HG03565 (cell line): ENCODE data around the gene YTHDF1.

Experiments
- ATAC-seq: cut with Tn5 transposase; IDR thresholded peaks from one replicate; pipeline ENCODE4 v1.9.1; 2021; ENCODE audit warnings: mild to moderate bottlenecking, moderate library complexity; ENCODE audit not compliant: unreplicated experiment

Gene YTHDF1

DNA sequence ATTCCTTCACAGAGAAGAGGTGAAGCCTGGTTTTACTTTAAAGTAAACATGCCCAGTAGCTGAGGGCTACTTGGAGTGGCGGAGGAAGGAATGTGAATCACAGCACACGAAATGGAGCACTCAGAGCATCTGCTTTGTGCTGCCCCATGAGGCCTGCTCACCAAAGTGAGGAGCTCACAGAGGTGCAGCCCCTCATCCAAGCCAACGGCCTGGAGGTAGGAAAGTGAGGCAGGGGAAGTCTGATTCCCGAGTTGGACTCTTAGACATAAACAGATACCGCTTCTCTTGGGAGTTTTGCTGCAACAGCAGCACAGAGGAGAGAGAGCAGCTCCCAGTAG lies 3.6 kb downstream of the YTHDF1 start:
- ATAC-seq: no peak

DNA sequence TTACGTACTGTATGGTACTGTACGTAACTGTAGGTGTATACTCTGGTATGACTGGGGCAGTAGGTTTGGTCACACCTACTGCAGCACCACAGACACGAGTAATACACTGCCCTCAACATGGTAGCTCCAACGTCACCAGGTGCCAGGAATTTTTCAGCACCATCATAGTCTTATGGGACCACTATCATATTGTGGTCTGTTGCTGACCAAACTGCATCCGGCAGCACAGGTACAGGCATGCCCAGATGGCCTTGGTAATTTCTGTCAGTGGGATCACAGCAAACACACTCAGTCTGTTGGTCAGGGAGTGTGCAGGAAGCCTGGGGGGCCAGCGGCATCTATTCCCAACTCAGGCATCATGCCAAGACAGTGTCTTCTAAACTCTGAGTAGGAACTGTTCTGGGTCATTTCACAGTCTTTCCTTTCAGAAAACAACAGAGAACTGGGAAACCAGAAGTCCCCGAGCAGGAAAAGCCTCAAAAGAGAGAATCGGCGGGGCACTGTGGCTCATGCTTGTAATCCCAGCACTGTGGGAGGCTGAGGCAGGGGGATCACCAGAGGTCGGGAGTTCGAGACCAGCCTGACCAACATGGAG lies 5.8 kb downstream of the YTHDF1 start:
- no peak for ATAC-seq

DNA sequence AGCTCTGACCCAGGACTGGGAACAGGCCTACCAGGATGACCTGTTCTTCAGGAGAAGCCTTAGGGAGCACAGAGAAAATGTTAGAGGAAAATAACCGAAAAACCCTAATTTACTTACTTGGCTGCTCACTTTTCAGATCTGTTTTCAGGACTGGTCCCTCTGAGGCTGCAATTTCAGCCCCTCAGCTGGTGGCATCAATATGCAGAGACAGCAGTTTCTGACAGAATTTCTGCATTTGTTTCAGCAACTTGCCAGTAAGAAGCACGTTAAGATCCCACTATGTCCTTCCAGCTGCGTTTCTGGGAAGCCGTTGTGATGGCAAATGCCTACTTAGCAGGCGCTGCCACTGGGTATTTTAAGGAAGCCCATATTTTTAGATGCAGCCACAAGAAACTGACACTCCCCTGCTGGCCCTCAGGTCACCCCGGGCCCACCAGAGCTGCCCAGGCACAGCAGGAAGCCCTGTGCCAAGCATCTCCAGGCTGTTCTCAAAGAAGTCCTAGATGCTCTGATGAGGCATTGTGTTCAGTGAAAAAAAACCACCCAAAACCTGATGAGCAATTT lies 7.5 kb downstream of the YTHDF1 start:
- ATAC-seq: no peak

DNA sequence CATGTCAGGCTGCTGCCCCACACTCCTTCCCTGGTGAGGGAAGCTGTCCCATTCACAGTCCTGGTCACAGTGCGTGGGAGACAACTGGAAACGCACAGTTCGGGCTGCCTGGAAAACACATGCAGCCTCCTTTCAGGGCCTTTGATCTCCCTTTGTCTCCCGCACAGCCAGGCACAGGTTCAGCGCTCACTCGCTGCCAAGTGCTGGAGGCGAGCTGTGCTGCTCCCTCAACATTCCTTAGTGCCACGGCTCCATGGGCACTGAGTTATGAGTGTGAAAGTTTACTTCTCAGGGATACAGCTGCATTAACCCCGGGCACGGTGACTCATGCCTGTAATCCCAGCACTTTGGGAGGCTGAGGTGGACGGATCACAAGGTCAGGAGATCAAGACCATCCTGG lies 9.1 kb downstream of the YTHDF1 start:
- ATAC-seq: no peak

DNA sequence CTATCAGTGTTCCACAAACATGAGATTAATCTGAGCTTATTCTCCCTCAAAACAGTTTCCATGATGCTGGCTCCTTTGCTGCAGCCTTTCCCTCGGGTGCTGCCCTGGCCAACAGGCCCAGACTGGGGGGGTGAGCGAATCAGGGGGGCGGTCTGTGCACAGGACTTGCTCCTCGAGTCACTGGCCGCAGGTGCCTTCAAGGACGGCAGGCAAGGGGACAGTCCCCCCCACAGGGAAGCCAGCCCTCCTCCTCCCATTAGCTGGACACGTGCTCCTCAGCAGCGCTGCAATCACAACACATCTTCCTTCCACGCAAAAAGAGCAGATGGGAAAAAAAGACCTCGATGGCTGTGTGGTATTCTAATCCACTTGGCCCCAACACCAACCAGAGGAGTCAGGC lies 10.0 kb downstream of the YTHDF1 start:
- no peak for ATAC-seq

DNA sequence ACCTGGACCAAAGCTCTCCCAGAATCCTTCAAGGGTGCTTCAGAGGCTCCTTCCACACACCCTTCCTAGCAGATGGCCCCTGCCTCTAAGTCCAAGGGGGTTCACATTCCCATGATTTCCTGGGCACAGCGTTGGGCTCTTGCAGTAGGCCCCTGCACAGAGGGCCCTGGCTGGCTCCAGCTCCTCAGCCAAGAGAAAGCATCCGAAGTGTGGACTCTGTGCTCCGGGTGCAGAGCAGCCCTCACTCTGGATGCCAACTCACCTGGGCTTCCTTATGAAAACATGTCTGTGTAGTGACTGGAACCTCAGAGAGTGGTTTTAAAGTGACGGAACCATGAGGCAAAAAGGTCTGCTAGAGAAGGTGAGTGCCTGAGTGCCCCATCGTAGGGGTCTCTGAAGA lies 11.6 kb downstream of the YTHDF1 start:
- no peak for ATAC-seq

DNA sequence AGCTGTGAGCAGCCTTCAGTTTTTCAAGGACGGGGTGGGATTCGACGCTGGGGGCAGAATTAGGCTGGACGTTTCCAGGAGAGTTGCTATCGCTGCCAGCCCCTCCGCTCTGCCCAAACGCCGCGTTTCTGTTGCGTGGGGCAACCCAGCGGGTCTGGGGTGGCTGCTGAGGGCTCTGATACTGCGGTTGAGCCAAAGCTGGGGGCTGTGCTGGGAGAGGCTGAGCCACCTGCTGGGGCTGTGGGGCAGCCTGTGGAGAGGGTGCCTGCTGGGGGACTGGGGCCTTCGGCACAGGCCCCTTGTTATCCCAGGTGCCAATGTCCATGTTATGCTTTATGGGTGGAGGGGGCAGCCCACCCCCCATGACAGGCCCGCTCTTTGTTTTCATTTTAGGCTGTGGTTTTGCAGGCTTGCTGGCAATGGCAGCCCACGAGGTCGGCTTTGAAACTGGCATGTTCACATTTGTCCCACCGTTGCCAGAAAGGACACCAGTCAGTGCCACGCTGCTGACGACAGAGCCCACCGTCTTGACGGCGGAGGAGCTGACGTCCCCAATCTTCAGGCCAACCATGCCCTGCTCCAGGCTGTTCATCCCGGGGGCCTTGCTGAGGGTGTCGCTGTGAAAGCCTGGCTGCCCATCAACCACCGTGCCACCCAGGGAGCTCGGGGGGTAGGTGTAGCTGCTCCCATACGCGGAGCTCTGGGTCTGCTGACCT lies 13.0 kb downstream of the YTHDF1 start:
- no peak for ATAC-seq

DNA sequence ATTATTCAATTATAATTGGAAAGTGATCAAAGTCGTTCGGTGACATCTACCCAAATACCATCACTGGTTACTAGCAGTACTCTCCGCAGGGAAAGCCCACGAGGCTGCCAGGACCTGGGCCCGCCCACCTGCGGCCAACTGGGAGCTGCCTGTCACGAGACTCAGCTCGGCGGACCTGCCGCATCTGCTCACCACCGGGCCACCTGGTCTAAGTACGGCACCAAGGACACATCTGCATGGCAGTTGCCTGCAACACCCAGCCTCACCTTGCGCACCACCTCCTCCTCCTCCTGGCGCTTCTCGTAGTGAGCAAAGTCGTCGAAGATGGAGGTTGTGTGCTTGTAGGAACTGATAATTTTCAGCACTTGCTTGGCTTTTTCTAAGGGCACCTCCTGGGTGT lies 13.9 kb downstream of the YTHDF1 start:
- no peak for ATAC-seq

DNA sequence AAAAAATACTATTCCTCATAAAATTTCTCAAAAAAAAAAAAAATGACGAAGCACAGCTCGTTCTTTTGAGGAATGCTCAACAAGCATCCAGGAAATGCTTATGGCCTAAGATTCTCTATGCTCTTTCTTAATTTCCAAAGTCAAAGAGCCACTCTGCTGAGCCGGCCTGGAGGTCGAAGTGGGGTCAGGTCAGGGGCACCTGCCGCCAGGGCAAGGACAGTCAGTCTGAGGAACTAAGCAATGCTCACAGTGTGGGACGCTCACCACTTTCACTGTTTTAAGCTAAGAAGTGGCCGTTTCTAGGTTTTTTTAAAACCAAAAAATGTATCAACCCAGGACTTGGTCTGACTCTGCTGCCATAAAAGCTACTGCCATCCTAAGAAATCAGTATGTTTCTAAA lies 17.3 kb downstream of the YTHDF1 start:
- no peak for ATAC-seq

DNA sequence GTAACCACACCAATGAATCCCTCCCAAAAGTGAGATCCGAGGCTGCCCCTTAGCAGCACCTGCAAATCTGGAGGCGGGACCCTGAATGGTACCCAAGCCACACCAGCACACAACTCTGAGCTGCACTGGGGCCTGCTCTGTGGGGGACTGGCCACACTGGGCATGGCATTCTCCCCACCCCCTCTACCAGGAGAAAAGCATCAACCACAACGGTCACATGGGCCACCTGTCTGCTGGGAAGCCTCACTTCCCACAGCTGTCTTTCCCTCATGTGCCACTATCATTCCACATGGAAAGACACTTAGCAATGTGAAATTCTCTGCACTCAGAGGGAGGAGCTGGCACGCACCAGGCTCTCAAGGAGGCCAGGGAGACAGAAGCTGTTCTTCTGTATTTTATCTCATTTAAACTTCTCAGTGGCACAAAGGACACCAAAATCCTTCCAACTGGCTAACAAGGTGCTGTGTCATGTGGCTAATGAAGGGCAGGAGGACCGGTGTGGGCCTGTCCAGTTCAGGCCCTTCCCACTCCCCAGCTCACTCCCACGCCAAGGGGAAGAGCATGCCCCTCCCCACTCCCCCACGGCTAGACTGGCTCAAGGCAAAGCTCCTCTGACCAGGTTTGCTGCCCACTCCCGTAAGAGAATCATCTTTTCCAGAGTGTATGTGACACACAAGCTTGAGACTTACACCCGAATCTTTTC lies 19.0 kb downstream of the YTHDF1 start:
- no peak for ATAC-seq

DNA sequence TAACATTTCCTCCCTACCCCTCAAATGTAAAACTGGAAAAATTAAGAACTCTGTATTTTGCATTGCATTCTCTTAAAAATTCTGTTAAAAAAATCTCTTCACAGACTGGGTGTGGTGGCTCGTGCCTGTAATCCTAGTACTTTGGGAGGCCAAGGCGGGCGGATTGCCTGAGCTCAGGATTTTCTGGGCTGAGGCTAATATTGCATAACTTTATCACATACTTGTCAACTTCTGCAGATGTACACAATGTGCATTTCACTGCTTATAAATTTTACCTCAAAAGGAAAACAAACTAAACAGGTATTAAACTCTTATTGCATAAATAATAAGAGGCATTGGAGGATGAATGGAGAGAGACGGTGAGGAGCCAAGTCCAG lies 21.1 kb downstream of the YTHDF1 start:
- no peak for ATAC-seq

DNA sequence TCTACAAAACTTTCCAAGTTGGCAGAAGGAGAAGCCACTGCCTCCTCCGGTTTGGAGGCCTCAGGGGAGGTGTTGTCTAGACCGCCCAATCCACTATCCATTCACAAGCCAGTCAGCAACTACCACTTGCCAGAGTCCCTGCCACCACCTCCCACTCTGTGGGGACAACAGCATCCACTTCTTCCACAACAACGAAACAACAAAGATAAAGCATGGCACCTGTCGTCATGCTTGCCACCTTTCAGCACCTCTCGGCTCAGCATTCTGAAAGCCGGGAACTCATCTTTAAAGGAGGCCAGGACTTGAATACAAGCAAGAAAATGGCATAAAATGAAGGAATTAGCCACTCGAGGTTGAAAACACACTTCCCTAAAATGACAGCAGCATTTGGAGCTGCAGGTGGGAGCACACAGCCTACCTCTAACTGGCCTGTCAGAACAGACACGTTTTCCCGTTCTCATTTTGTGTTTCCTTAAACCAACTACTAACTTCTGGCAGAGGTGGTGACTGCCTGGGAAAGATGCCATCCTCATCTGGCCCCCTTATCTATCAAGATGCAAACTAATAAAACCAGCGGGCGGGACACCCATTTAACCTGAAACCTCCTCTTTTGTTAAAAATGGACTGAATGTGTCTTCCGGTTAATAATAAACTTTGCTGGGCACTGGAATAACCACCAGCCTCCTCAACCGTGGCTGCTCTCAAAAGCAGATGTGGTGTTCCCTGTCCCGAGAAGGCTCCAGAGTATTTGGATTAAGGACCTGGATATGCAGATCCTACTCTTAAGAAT lies 21.7 kb downstream of the YTHDF1 start:
- ATAC-seq: no peak

DNA sequence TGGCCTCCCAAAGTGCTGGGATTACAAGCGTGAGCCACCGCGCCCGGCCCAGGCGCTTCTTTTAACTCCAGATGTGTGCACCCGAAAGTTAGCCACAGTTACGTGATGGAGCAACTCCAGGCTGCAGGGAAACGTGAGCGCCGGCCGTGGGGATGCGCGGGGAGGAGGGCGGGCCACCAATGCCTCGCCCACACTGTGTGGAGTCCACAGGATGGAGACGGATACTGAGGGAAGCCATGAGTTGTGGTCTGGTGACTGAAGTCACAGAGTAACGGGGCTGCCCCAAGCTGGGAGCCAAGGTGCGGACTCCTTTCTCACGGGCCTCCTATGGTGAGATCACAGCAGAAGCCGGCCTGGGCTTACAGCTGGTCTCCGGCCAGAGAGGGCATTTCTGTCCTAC lies 23.2 kb downstream of the YTHDF1 start:
- ATAC-seq: no peak

DNA sequence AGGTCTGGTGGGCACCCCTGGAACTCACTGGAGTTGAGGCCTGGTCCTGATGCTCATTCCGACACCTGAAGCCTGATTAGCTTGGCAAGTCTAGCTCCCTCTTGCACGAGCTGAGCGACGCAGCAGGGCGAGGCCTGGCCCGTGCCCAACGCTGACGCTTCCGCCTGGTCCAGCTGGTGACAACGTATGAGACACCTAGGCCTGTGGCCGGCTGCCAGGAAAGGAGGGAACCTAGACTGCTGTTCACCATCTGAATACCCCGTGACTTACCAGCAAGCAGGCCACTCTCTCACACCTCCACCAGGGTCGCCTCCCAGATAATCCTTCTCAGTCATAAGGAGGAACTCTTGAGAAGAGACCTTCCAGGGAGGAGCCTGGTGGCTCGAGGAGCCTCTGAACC lies 24.5 kb downstream of the YTHDF1 start:
- no peak for ATAC-seq

DNA sequence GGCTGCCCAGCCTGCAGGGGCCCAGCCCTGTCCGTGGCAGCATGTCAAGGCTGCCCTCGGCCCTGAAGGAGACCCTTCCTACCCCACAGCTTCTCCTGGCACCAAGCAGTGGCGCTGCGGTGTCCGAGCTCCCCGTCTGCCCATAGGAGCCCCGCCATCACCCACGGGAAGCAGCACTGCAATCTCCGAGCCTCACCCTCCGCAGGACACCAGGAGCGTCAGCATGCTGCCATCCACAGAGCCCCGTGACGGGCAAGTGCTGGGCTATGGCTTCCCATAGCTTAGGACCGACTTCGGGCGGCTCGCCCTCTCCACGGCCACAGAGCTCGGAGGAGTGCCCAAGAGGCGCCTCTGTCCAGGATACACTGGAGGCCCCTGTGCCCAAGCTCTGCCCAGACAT lies 25.1 kb downstream of the YTHDF1 start:
- no peak for ATAC-seq

DNA sequence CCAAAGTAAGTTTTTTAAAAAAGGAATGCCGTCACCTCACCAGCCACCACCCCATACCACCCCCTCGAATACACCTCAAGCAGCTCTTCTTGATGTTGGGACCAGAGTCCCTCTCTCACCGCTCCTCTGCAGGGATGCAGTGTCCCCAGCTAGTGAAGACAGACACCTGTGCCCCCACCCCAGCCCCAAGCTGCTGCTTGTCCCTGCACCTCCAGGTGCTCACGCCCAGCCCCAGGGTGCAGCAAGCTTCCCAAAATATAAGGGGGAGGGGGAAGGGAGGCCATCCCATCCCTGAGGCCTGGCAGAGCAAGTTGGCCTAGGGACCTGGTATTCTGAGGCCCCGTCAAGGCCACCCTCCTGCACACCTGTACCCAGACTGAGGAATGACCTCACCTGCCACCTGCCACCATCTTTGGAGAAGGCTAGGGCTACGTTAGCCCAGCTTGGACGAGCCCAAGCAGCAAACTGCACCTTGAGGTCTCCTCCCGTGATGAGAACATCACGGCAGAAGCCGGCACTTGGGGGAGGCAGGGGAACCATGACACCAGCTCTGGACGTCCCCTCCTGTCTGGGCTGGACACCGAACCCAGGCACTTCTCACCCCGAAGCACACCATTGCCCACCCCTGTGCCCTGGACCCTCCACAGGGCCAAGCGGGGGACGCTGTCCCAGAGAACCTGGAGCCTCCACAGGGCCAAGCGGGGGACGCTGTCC lies 25.9 kb downstream of the YTHDF1 start:
- no peak for ATAC-seq

DNA sequence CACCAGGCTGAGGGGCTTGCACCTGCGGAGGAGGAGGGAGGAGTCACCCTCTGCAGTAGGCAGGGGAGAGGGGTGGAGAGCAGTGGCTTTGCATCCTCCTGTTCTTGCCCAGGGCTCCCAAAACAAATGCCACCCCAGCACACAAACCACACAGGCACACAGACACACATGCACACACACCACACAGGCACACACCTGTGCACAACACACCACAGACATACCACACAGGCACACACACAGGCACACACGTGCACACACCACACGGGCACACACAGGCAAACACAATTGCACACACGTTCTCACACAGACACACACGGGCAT lies 26.6 kb downstream of the YTHDF1 start:
- ATAC-seq: no peak

DNA sequence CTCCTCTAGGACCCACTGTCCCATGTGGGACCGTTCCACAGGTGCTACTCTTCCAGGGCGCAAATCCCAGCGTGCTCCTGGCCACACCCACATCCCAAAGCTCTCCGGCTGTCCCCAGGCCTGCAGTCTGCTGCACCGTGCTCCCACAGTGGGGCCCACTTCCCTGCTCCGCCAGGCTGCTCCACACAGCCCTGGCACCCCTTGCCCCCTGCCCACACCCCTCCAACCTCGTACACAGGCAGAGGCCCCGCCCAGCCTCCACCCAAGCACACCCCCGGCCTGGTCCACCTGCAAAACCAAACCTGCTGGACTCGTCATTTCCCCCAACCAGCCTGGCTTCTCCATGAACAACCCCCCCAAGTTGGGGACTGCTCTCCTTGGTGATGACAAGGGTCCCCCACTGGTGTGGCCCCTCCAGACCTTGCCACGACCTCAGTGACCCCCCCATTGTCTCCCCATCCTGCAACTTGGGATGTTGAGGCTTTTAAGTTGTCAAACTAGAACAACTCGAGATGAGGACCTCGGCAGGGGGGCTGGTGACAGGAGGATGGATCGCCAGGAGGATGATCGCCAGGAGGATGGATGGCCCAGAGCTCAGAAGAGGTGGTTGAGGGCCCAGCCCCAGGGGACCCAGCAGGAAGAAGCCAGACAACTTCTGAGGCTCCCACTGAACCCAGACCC lies 27.1 kb downstream of the YTHDF1 start:
- ATAC-seq: no peak

DNA sequence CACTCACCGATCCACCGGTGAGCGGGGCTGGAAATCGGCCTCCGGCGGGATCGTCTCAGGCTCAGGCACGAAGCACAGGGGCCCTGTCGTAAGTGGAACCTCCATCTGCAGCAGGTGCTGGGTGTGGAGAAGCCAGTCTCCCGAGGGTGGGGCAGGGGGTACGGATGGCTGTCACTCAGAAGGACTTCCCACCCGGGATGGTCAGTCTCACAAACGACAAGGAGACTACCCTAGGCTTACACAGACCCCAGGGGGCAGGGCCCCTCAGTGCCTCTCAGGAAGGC lies 27.8 kb downstream of the YTHDF1 start:
- no peak for ATAC-seq

DNA sequence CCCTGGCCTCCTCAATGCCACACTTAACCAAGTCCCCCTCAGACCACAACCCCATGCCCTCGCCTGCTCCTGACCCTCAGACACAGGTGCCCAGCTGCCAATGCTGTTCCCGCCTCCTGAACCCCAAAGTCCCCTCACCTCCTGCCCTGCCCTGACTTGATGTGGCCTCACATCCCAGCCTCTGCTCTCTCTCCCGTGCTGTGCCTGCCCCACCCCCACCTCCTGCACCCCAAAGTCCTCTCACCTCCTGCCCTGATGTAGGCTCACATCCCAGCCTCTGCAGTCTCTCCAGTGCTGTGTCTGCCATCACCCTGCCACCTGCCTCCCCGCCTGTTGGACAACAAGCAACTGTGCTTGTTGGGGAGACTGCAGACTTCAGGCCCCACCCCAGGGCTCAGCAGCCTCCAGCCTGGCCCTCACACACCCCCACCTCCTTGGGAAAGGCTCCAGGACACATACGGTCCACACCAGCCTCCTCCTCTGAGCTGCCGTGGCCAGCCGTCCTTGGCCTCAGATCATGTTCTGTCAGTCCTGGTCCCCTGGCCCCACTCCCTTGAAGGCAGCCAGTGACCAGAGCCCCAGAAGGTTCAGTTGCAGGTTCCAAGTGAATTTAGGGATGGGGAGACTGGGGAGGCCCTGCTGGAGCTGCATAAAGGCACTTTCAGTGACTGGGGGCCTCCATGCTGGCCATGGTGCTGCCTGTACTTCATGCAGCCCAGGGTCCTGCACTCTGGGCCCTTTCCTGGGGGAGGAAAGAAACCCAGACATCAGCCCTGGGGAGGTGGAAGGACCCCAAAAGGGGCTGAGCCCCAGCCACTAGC lies 28.4 kb downstream of the YTHDF1 start:
- no peak for ATAC-seq
